ENCODE data around the gene PLEKHG5. TPM values are rescaled to one million over a fixed set of nuclear protein-coding genes. Genes with fewer than 3 reads are reported as not detected.

Gene PLEKHG5
- total RNA-seq, 2 experiments from 2014 or later: 1.3 to 1.8 TPM

DNA sequence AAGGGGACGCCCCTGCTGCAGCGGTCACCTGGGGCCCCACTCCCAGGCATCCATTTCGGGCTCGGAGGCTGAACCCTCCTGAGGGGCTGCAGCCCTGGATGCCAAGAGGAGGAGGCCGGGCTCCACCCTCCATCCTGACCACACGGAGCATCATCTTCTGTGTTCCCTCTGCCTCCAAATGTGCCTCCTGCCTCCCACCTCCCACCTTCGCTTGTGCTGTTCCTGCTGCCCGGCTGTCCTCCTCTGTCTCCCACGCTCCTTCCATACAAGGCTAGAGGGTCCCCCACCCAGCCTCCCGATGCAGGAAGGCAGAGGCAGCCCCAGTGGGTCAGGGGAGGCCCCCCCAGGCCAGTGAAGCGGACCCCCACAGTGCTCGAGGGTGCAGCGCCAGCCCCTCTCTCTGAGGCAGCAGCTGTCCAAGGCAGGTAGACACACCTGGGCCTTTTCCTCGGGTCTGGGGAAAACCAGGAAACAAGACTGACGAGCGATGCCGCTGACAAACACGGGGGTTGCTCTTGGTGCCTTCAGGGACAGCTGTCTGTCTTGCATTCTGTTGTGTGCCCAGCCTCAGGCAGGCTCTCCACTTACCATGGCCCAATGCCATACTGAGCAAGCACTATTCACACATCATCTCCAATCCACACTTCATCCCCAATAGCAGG lies 16.8 kb upstream of the PLEKHG5 start:
- CTCF ChIA-PET: interaction anchor here (1.8 kb wide), 1 partner anchor 18 kb away, joined by 6 read pairs; no protein-coding TSS in a partner anchor
- H3K4me3 Mint-ChIP-seq: no peak overlapping the region
- H3K4me1 Mint-ChIP-seq: no peaks in the 10 kb centered on the region
- no peak overlapping the region for H3K27ac Mint-ChIP-seq
- no peaks in the 10 kb centered on the region for H3K27me3 Mint-ChIP-seq
- H3K9me3 Mint-ChIP-seq: no peaks in the 10 kb centered on the region
- DNase-seq: no peak
- POLR2A ChIA-PET: no interaction called here
- no peaks in the 10 kb centered on the region for H3K36me3 Mint-ChIP-seq (ENCODE audit: low read depth)

DNA sequence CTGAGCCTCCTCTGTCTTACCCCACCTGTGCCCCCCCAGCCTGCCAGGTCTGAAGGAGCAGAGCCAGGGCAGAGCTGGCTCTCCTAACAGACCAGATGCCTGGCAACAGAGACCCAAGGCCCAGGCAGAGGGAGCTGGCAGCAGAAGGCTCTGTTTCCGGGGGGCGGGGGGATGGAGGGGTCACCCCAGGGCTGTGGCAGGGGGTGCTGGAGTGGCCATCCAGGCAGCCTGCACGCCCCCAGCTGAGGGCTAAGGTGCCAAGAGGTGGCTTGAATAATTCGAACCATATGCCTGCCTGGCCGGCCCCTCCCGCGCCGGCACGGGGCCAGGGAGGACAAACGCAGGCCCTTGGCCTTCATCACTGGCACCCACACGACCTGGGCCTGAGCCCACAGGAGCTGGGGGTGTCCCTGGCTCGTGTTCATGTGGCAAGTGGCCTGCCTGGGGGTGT lies 16.0 kb upstream of the PLEKHG5 start:
- H3K27me3 Mint-ChIP-seq: no peaks in the 10 kb centered on the region
- DNase-seq: no peak
- no peaks in the 10 kb centered on the region for H3K4me1 Mint-ChIP-seq
- H3K27ac Mint-ChIP-seq: no peak overlapping the region
- no peak overlapping the region for H3K4me3 Mint-ChIP-seq
- CTCF ChIA-PET: interaction anchor here (0.6 kb wide), 1 partner anchor 116 kb away, joined by 3 read pairs; no protein-coding TSS in a partner anchor
- no peaks in the 10 kb centered on the region for H3K36me3 Mint-ChIP-seq (ENCODE audit: low read depth)
- POLR2A ChIA-PET: no interaction called here
- H3K9me3 Mint-ChIP-seq: no peaks in the 10 kb centered on the region

DNA sequence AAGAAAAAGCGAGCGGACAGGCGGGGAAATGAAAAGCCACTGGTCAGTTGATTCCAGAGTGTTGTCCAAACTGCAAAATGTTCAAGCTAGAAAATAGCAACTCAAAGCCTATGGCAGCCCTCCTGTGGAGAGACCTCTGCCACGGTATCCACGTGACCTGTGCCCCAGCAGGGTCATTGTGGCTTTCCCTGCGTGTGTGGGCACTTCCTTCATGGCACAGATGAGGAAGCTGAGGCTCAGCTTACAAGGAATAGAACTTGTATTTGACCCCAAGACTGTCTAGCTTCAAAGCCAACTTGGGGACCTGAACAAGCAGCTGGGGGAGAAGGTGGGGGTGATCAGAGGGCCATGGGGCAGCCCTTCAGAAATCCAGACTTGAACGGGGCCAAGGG lies 15.6 kb upstream of the PLEKHG5 start:
- no peaks in the 10 kb centered on the region for H3K9me3 Mint-ChIP-seq

DNA sequence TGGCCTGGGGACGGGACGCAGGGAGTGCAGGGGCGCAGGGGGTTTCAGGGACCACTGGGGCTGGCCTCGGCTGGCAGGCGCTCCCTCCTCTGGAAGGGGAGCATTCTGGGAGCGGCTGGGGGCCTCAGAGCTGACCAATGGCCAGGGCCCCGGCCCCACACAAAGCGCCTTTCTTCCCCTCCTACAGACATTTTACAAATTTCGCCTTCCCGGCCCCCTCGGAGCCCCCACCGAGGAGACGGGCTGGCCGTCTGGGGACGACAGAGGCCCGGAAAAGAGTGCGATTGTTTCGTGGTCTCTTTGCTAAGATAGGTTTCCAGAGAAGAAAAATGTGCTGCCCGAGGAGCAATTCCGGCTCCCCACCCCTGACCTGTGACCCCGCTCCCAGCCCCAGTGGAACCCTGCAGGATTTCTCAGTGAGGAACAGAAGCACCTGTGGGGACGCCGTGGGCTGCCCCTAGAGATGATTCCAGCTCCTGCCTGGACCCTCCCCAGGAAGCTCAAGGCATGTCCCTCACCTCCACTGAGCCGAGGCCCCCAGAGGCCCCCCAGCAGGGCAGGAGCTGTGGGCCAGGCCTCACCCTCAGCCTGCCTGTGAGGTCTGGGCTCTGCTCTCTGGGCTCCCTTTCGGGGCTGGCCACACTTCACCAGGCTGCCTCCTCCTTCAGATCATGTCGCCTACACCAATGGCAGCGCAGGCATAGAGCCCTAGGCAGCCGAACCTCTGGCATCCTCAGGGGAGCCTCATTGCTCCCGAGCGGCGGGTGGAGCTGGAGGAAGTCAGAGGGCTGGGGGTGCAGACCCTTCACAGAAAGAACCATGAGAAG lies 15.0 kb upstream of the PLEKHG5 start:
- Mint-ChIP-seq H3K4me1 (no peaks in the 10 kb centered on the region), H3K36me3 (ENCODE audit: low read depth) (no peaks in the 10 kb centered on the region), H3K9me3 (no peaks in the 10 kb centered on the region), H3K27me3 (no peaks in the 10 kb centered on the region), H3K27ac (no peak overlapping the region), H3K4me3 (no peak overlapping the region)
- DNase-seq: no peak
- ChIA-PET CTCF (no interaction called here), POLR2A (no interaction called here)

More for the DNA sequence above, 15.6 kb upstream of the PLEKHG5 start:
- ChIA-PET CTCF (interaction anchor here (0.6 kb wide), 1 partner anchor 117 kb away, joined by 3 read pairs; no protein-coding TSS in a partner anchor), POLR2A (no interaction called here)
- Mint-ChIP-seq H3K4me1 (no peaks in the 10 kb centered on the region), H3K27ac (no peak overlapping the region), H3K4me3 (no peak overlapping the region), H3K27me3 (no peaks in the 10 kb centered on the region), H3K36me3 (ENCODE audit: low read depth) (no peaks in the 10 kb centered on the region)
- DNase-seq: no peak

DNA sequence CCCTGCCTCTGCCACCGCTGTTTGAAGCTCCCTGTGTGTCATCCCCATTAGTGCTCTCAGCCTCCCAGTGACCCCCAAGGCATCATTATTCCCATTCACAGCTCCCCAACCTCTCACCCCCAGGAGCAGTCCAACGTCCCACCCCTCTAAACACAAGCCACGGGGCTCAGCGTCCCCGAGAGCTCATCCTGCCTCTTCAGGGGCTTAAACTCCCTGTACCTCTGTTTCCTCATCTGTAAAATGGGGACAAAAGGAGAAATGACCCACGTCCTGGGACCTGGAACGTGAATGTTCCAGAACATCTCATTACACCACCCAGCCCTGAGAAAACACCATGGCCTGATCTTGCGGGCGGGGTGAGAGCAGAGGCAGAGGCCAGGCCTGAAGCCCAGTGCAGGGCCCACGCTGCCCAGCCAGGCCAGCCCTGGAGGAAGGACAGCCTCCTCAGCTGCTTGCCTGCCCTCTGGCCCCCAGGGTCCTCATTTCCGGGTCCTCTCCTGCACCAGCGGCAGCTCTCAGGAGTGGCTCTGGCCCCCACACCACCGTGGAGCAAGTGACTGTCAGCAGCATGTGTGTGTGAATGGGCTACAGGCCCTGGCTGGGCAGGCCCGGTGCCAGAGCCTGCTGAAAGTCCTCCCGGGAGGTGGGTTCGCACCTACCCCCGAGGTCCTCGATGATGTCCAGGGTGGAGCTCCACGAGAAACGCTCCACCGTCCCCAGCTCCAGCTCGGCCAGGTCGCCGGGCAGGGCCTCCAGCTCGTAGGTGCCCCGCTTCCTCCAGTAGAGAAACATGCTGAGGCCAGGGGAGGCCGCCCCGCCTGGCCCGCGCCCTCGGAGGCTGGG lies 14.1 kb upstream of the PLEKHG5 start:
- ChIA-PET CTCF (interaction anchor here (0.9 kb wide), 1 partner anchor 8 kb away, joined by 3 read pairs; no protein-coding TSS in a partner anchor), POLR2A (no interaction called here)
- no peak for DNase-seq
- Mint-ChIP-seq H3K27ac (no peak overlapping the region), H3K9me3 (no peaks in the 10 kb centered on the region), H3K4me3 (no peak overlapping the region), H3K27me3 (peaks cover 3% of the 10 kb centered on the region), H3K36me3 (ENCODE audit: low read depth) (no peaks in the 10 kb centered on the region), H3K4me1 (no peaks in the 10 kb centered on the region)

DNA sequence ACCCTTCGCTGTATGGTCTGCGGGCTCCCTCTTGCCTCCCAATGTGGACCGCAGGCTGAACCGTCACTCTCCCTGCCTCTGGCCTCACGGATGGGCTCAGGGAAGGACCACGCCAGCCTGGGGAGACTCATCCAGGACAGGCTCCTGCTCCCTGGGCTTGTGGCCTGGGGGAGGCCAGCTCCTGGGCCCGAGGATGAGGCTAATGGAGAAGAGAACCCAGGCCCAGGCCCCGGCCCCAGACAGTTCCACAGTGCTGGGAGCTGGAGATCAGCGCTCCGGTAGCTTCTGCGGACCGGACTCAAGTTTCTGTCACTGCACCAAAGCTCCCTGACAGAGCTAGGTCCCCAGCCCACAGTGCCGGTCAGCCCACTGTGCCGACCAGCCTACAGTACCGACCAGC lies 13.4 kb upstream of the PLEKHG5 start:
- H3K27me3 Mint-ChIP-seq: peaks cover 3% of the 10 kb centered on the region
- no peaks in the 10 kb centered on the region for H3K9me3 Mint-ChIP-seq
- ChIA-PET CTCF (interaction anchor here (0.9 kb wide), 1 partner anchor 9 kb away, joined by 3 read pairs; no protein-coding TSS in a partner anchor), POLR2A (no interaction called here)
- no peaks in the 10 kb centered on the region for H3K36me3 Mint-ChIP-seq (ENCODE audit: low read depth)
- H3K27ac Mint-ChIP-seq: no peak overlapping the region
- DNase-seq: no peak
- no peak overlapping the region for H3K4me3 Mint-ChIP-seq
- no peaks in the 10 kb centered on the region for H3K4me1 Mint-ChIP-seq

DNA sequence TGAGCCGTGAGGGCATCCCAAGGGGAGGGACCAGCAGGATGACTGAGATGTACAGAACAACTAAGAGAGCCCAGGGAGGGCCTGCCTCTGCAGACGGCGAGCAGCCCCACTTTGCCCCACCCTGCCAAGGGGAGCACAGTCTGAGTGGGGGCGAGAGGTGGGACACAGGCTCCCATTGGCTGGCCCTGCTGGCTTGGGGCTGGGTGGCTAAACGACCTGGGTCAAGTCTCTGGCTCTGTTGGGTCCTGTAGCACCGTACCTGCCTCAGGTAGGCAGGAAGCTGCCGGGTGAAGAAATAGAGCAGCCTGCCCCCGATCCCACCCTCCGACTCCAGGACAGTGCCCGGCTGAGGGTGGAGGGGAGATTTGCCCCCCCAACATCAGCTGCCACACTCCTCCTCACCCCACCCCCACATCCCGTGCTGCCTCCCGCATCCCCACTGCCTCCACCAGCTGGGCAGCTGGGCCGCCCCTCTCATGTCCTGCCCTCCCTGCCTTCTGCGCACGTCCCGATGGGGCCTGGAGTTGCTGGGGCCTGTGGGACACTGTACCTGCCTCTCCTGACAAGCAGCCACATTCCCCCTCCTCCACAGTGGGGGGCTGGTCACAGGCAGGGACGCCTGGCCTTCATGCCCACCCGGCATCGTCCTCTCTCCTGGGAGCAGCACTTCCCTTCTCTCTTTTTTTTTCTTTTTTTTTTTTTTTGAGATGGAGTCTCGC lies 12.6 kb upstream of the PLEKHG5 start:
- no peak for DNase-seq
- Mint-ChIP-seq H3K27me3 (peaks cover 3% of the 10 kb centered on the region), H3K36me3 (ENCODE audit: low read depth) (no peaks in the 10 kb centered on the region), H3K9me3 (no peaks in the 10 kb centered on the region), H3K4me1 (no peaks in the 10 kb centered on the region), H3K4me3 (no peak overlapping the region), H3K27ac (no peak overlapping the region)
- ChIA-PET CTCF (interaction anchor here (0.6 to 6.3 kb wide), 4 partner anchors 10 to 811 kb away, joined by 3 to 33 read pairs (median 3); partner anchors contain the start of gene PLEKHG5), POLR2A (no interaction called here)

DNA sequence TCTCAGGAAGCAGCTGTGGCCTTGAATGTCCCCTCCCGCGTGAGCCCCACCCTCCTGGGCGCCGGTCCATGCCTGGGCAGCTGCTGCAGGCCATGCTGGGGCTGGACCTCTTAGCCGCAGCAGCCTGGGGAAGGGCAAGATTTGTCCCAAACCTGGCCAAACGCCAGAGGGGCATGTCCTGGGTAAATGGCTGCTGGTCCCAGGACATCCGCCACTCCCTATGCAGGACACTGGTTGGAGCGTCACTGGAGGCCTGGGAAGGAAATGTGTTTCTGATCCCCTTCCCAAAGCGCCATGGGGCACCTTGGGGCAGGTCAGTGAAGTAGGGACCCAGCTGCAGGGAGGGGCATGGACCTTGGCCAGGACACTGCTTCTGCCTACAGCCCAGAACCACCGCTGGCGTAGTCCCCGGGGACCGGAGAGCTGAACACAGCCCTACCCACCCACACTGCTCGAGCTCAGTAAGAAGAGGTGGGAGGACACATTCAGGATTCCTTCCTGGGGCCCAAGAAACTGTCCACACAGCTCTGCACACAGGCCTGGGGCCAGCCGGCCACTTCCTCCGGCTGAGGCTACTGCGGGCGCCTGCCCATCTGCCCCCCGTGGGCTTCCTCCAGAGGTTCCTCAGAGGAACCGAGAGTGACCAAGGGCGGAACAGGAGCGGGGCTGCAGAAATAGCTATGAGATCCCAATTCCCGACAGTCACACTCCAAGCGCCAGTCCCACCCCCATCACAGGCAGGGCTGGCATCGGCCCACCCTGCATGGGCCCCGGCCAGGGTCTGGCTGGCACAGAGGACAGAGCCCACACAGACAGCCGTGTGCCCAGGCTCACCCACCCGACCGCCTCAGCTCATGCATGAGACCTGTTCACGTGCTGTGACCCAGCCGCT lies 10.8 kb upstream of the PLEKHG5 start:
- H3K4me1 Mint-ChIP-seq: peaks cover 8% of the 10 kb centered on the region
- H3K36me3 Mint-ChIP-seq (ENCODE audit: low read depth): no peaks in the 10 kb centered on the region
- ChIA-PET POLR2A (no interaction called here), CTCF (interaction anchor here (1.4 to 6.3 kb wide), 2 partner anchors 12 to 144 kb away, joined by 3 to 33 read pairs; partner anchors contain the start of gene PLEKHG5)
- H3K4me3 Mint-ChIP-seq: no peak overlapping the region
- H3K9me3 Mint-ChIP-seq: no peaks in the 10 kb centered on the region
- H3K27ac Mint-ChIP-seq: no peak overlapping the region
- DNase-seq: no peak
- H3K27me3 Mint-ChIP-seq: peaks cover 12% of the 10 kb centered on the region

DNA sequence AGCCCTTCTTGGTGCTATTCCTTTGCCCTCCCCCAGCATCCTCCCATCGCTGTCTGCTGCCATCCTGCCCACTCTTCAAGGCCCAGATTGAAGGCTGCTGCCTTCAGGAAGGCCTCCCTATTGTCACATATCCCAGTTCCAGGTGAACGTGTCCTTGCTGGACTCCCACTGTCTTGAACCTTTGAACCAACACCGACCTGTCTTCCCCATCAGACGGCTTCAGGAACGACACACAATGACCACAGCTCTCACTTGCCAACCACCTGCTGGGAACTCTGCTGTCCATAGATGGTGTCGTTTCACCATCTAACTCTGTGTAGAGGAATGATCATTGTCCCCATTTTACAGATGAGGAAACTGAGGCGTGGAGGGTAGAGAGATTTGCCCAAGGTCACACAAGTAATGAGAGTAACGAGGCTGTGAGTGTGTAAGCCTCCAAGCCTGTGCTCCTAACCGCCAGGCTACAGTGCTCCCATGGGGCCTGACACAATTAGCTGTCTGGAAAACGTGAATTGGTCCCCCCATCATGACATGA lies 9.9 kb upstream of the PLEKHG5 start:
- Mint-ChIP-seq H3K27ac (peak overlapping the region; percentile 47), H3K4me1 (peaks cover 8% of the 10 kb centered on the region), H3K36me3 (ENCODE audit: low read depth) (no peaks in the 10 kb centered on the region), H3K27me3 (peaks cover 15% of the 10 kb centered on the region), H3K4me3 (no peak overlapping the region), H3K9me3 (no peaks in the 10 kb centered on the region)
- ChIA-PET POLR2A (no interaction called here), CTCF (interaction anchor here (6.3 kb wide), 1 partner anchor 11 kb away, joined by 33 read pairs; the partner anchor contains the start of gene PLEKHG5)
- DNase-seq: no peak

DNA sequence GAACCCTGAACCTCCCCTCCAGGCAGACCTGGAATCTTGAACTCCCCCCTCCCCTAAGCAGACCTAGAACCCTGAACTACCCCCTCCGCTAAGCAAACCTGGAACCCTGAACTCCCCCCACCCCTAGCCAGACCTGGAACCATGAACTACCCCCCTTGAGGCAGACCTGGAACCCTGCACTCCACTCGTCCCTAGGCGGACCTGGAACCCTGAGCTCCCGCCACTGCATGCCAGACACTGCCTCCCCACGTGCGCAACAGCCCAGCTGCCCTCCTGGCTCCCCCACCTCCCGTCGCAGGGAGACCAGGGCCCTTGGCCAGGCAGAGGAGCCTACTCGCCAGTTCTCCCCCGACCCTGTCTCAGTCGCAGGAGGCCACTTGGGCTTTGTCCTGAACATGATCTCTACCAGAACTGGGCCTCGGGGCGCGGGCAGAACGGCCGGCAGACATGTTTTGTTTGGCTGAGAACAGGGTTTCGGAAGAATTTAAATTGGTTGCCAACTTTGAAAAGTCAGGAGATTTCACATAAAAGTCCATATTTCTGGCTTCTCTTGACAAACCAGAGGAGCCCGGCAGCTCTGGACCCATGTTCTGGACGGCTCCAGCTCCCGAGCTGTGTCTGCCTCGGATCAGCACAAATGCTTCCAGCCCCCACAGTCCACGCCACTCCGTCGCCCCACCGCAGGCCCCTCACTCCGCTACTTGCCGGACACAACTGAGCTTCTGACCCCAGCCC lies 9.2 kb upstream of the PLEKHG5 start:
- H3K27me3 Mint-ChIP-seq: peaks cover 21% of the 10 kb centered on the region
- no peaks in the 10 kb centered on the region for H3K36me3 Mint-ChIP-seq (ENCODE audit: low read depth)
- ChIA-PET POLR2A (interaction anchor here (0.6 kb wide), 1 partner anchor 58 kb away, joined by 5 read pairs; no protein-coding TSS in a partner anchor), CTCF (interaction anchor here (6.3 kb wide), 1 partner anchor 10 kb away, joined by 33 read pairs; the partner anchor contains the start of gene PLEKHG5)
- H3K27ac Mint-ChIP-seq: no peak overlapping the region
- no peak for DNase-seq
- no peak overlapping the region for H3K4me3 Mint-ChIP-seq
- H3K9me3 Mint-ChIP-seq: no peaks in the 10 kb centered on the region
- peaks cover 8% of the 10 kb centered on the region for H3K4me1 Mint-ChIP-seq

DNA sequence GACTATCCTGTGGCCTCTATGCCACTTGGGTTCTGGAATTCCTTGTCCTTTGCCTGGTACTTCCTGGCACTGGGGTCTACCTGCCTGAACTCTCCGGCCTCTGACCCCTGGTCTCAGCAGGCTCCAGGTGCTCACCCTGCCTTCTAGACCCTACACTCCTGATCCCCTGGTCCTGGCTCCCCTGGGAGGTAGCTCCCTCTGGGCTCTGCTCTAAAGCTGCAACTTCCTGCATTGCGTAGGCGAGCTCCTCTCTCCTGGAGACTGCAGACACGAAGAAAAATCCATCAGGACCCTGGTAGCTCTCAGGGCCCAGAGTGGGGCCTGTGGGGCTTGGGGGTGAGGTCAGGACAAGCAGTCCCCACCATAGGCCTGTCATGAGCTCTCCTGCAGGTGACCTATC lies 7.8 kb upstream of the PLEKHG5 start:
- POLR2A ChIA-PET: no interaction called here

More for the DNA sequence above, 7.8 kb upstream of the PLEKHG5 start:
- CTCF ChIA-PET: interaction anchor here (0.7 to 6.3 kb wide), 4 partner anchors 9 to 146 kb away, joined by 3 to 33 read pairs (median 3); partner anchors contain the start of gene PLEKHG5
- no peaks in the 10 kb centered on the region for H3K36me3 Mint-ChIP-seq (ENCODE audit: low read depth)
- no peak overlapping the region for H3K4me3 Mint-ChIP-seq
- H3K27ac Mint-ChIP-seq: no peak overlapping the region
- DNase-seq: no peak
- H3K4me1 Mint-ChIP-seq: peaks cover 8% of the 10 kb centered on the region
- peaks cover 24% of the 10 kb centered on the region for H3K27me3 Mint-ChIP-seq
- no peaks in the 10 kb centered on the region for H3K9me3 Mint-ChIP-seq

Measured in activated CD4-positive, alpha-beta T cell treated with anti-CD3 and anti-CD28 coated beads, Interleukin-2, amount 10 ng/mL, durations not matched to agents 7 days and 5 days (primary cell).